Panc1 (cell line): ENCODE results near the gene EBNA1BP2.

ENCODE experiments used
- CTCF ChIP-seq: fragments of 450-650 bp; IDR thresholded peaks from 2 replicates; pipeline ENCODE4 v1.5.1; 2017; ENCODE audit warnings: mild to moderate bottlenecking
- POLR2AphosphoS5 ChIP-seq: IDR thresholded peaks from 2 replicates; pipeline ENCODE4 v1.6.1; 2012; ENCODE audit warnings: mild to moderate bottlenecking, low read depth, low read length, moderate library complexity
- TCF7L2 ChIP-seq: IDR thresholded peaks from 2 replicates; pipeline ENCODE4 v1.6.1; 2011; ENCODE audit warnings: mild to moderate bottlenecking, low read depth, low read length, inconsistent platforms

- TF ChIP-seq CTCF (no peak), POLR2AphosphoS5 (no peak), TCF7L2 (no peak)
Observed at GRCh38 chr1:43140010-43140409, 32.1 kb downstream of the EBNA1BP2 start.
